IMR-90 (cell line): ENCODE data around the gene ERG. TPM values are rescaled to one million over a fixed set of nuclear protein-coding genes. Genes with fewer than 3 reads are reported as not detected.

Experiments used
- ATAC-seq: fragments of 200-7000 bp; cut with Tn5 transposase; 2 replicates; pipeline ENCODE4 v1.9.1; 2020; ENCODE audit warnings: low read depth, mild to moderate bottlenecking, moderate library complexity
- BruUV-seq: library from RNA; stranded (reverse); fragments of 400-500 nt; replicated peaks from 2 replicates; lab custom pipeline; 2021; lab: Mats Ljungman, UMichigan
- CTCF ChIA-PET: fragments of 300-600 bp; formaldehyde crosslinking; extraction: SDS; loops from one replicate; lab custom pipeline; 2021; ENCODE audit warnings: antibody characterized with exemption; lab: Yijun Ruan, JAX
- POLR2A ChIA-PET: fragments of 300-600 bp; sonication (Branson Sonifier 250); formaldehyde crosslinking; loops from one replicate; lab custom pipeline; 2022; ENCODE audit warnings: antibody characterized with exemption; ENCODE audit not compliant: unreplicated experiment; lab: Charles Lee
- DNase-seq: peaks from one replicate; pipeline ENCODE4 v3.0.0; 2013
- H2AFZ ChIP-seq: replicated peaks from 2 replicates; pipeline ENCODE3; 2013; ENCODE audit warnings: low read length, mild to moderate bottlenecking; ENCODE audit not compliant: poor library complexity
- H2AK5ac ChIP-seq: 2 replicates; pipeline ENCODE4 v1.6.1; 2013; ENCODE audit warnings: low read depth, low read length, inconsistent platforms
- H2AK9ac ChIP-seq: replicated peaks from 2 replicates; pipeline ENCODE3; 2013; ENCODE audit warnings: mild to moderate bottlenecking, low read depth, low read length, moderate library complexity; ENCODE audit not compliant: poor library complexity
- H2BK120ac ChIP-seq: 2 replicates; pipeline ENCODE4 v1.6.1; 2013; ENCODE audit warnings: low read depth, low read length, inconsistent platforms
- H2BK15ac ChIP-seq: 3 replicates; pipeline ENCODE4 v1.6.1; 2013; ENCODE audit warnings: low read depth, low read length, inconsistent platforms
- H2BK20ac ChIP-seq: 2 replicates; pipeline ENCODE4 v1.6.1; 2013; ENCODE audit warnings: low read depth, mild to moderate bottlenecking, inconsistent platforms, low read length, moderate library complexity
- H2BK5ac ChIP-seq: 2 replicates; pipeline ENCODE4 v1.6.1; 2013; ENCODE audit warnings: mild to moderate bottlenecking, low read depth, low read length, inconsistent platforms; ENCODE audit not compliant: poor library complexity, severe bottlenecking
- H3K14ac ChIP-seq: replicated peaks from 2 replicates; pipeline ENCODE4 v1.6.1; 2013; ENCODE audit warnings: low read depth, low read length, inconsistent platforms
- H3K18ac ChIP-seq: 2 replicates; pipeline ENCODE4 v1.6.1; 2013; ENCODE audit warnings: low read depth, low read length, control low read depth
- H3K23ac ChIP-seq: 2 replicates; pipeline ENCODE4 v1.6.1; 2013; ENCODE audit warnings: low read depth, low read length, inconsistent platforms
- H3K27ac ChIP-seq: 2 replicates; pipeline ENCODE4 v1.5.1; 2013; ENCODE audit warnings: mild to moderate bottlenecking, control low read depth, low read length; ENCODE audit not compliant: insufficient read depth
- H3K27me3 ChIP-seq: 2 replicates; pipeline ENCODE4 v1.6.1; 2013; ENCODE audit warnings: low read length; ENCODE audit not compliant: control insufficient read depth, insufficient read depth
- H3K36me3 ChIP-seq: 2 replicates; pipeline ENCODE4 v1.6.1; 2013; ENCODE audit warnings: low read length, mixed read lengths; ENCODE audit not compliant: control insufficient read depth, insufficient read depth
- H3K4ac ChIP-seq: 2 replicates; pipeline ENCODE4 v1.6.1; 2013; ENCODE audit warnings: low read depth, low read length, inconsistent platforms
- H3K4me1 ChIP-seq: 2 replicates; pipeline ENCODE4 v1.6.1; 2013; ENCODE audit warnings: low read length, mixed read lengths; ENCODE audit not compliant: control insufficient read depth, insufficient read depth
- H3K4me2 ChIP-seq: 2 replicates; pipeline ENCODE4 v1.6.1; 2013; ENCODE audit warnings: low read depth, mild to moderate bottlenecking, control low read depth, low read length, moderate library complexity
- H3K4me3 ChIP-seq: 2 replicates; pipeline ENCODE4 v1.5.1; 2013; ENCODE audit warnings: low read depth, mild to moderate bottlenecking, control low read depth, low read length, moderate library complexity; ENCODE audit not compliant: insufficient read depth
- H3K56ac ChIP-seq: 2 replicates; pipeline ENCODE4 v1.6.1; 2013; ENCODE audit warnings: low read length, inconsistent platforms; ENCODE audit not compliant: insufficient read depth; ENCODE audit errors: extremely low read depth
- H3K79me1 ChIP-seq, 2 experiments: 2 replicates each; pipeline ENCODE4 v1.6.1; 2013; ENCODE audit warnings: low read length in 2 of 2, inconsistent platforms in 1 of 2, low read depth in 1 of 2
- H3K9ac ChIP-seq: 2 replicates; pipeline ENCODE4 v1.6.1; 2013; ENCODE audit warnings: low read depth, low read length, control low read depth
- H3K9me1 ChIP-seq: 2 replicates; pipeline ENCODE4 v1.6.1; 2013; ENCODE audit warnings: low read length, inconsistent platforms; ENCODE audit not compliant: insufficient read depth
- H3K9me3 ChIP-seq: 2 replicates; pipeline ENCODE4 v1.6.1; 2013; ENCODE audit warnings: low read length; ENCODE audit not compliant: control insufficient read depth, insufficient read depth
- H4K20me1 ChIP-seq: 2 replicates; pipeline ENCODE4 v1.6.1; 2013; ENCODE audit warnings: low read length, inconsistent platforms; ENCODE audit not compliant: insufficient read depth
- H4K5ac ChIP-seq: 2 replicates; pipeline ENCODE4 v1.6.1; 2013; ENCODE audit warnings: mild to moderate bottlenecking, low read depth, low read length, control low read depth
- H4K8ac ChIP-seq, 2 experiments: 2 replicates each; pipeline ENCODE4 v1.6.1; 2013; ENCODE audit warnings: low read depth in 2 of 2, low read length in 2 of 2, control low read depth in 1 of 2, inconsistent platforms in 1 of 2
- H4K91ac ChIP-seq: 2 replicates; pipeline ENCODE4 v1.6.1; 2013; ENCODE audit warnings: low read depth, low read length, inconsistent platforms; ENCODE audit not compliant: insufficient read depth
- BHLHE40 ChIP-seq: fragments of 150-350 bp; IDR thresholded peaks from 2 replicates; pipeline ENCODE4 v1.6.1; 2016; ENCODE audit warnings: mild to moderate bottlenecking, low read depth, low read length
- CEBPB ChIP-seq: IDR thresholded peaks from 2 replicates; pipeline ENCODE4 v1.6.1; 2012; ENCODE audit warnings: low read depth, low read length, improper control_type of control experiment
- CHD1 ChIP-seq: IDR thresholded peaks from 2 replicates; pipeline ENCODE4 v1.6.1; 2012; ENCODE audit warnings: low read depth, low read length, improper control_type of control experiment
- ELK1 ChIP-seq: fragments of 150-350 bp; IDR thresholded peaks from 2 replicates; pipeline ENCODE4 v1.6.1; 2016; ENCODE audit warnings: low read depth, mild to moderate bottlenecking, low read length, moderate library complexity, borderline replicate concordance
- FOS ChIP-seq: fragments of 150-350 bp; IDR thresholded peaks from 2 replicates; pipeline ENCODE4 v1.6.1; 2016; ENCODE audit warnings: low read depth, low read length
- MAFK ChIP-seq: IDR thresholded peaks from 2 replicates; pipeline ENCODE4 v1.6.1; 2012; ENCODE audit warnings: low read depth, low read length, improper control_type of control experiment
- MAZ ChIP-seq: IDR thresholded peaks from 2 replicates; pipeline ENCODE4 v1.6.1; 2012; ENCODE audit warnings: low read depth, mild to moderate bottlenecking, low read length, improper control_type of control experiment, moderate library complexity, borderline replicate concordance
- MXI1 ChIP-seq: IDR thresholded peaks from 2 replicates; pipeline ENCODE4 v1.6.1; 2012; ENCODE audit warnings: low read depth, mild to moderate bottlenecking, low read length, moderate library complexity, borderline replicate concordance
- NFE2L2 ChIP-seq: fragments of 150-350 bp; IDR thresholded peaks from 2 replicates; pipeline ENCODE4 v1.6.1; 2016; ENCODE audit warnings: low read depth, mild to moderate bottlenecking, low read length
- POLR2A ChIP-seq: IDR thresholded peaks from 2 replicates; pipeline ENCODE4 v1.6.1; 2012; ENCODE audit warnings: mild to moderate bottlenecking, low read depth, low read length
- RAD21 ChIP-seq: IDR thresholded peaks from 2 replicates; pipeline ENCODE4 v1.6.1; 2012; ENCODE audit warnings: low read length, improper control_type of control experiment
- RCOR1 ChIP-seq: IDR thresholded peaks from 2 replicates; pipeline ENCODE4 v1.6.1; 2012; ENCODE audit warnings: mild to moderate bottlenecking, low read length, improper control_type of control experiment; ENCODE audit not compliant: insufficient replicate concordance
- RFX5 ChIP-seq: IDR thresholded peaks from 2 replicates; pipeline ENCODE4 v1.8.0; 2012; ENCODE audit warnings: low read depth, mild to moderate bottlenecking, low read length, moderate library complexity
- SMC3 ChIP-seq: fragments of 150-350 bp; IDR thresholded peaks from 2 replicates; pipeline ENCODE4 v1.6.1; 2016; ENCODE audit warnings: low read depth, mild to moderate bottlenecking, antibody characterized with exemption, low read length, moderate library complexity
- WGBS, 2 experiments: methylation state at CpG; one replicate each; pipeline versions ENCODE4 v1.1.5 to v1.1.7; 2013; ENCODE audit warnings: missing lambda C conversion rate in 2 of 2; ENCODE audit not compliant: insufficient read length in 1 of 2; ENCODE audit errors: extremely low coverage in 2 of 2; 5-methylcytosine and 5-hydroxymethylcytosine counted together
- dilution Hi-C: fragments of 300-500 bp; cut with HindIII; formaldehyde crosslinking; loops from one replicate; pipeline ENCODE4 v1.14.3; 2018; ENCODE audit warnings: low sequenced_read_pairs; ENCODE audit not compliant: unreplicated experiment
- in situ Hi-C: fragments of 300-500 bp; cut with MboI; formaldehyde crosslinking; loops from 3 replicates; pipeline ENCODE4 v1.14.3; 2019; ENCODE audit warnings: low sequenced_read_pairs, inconsistent platforms, mixed read lengths
- intact Hi-C: fragments of 100-400 bp; cut with micrococcal nuclease; formaldehyde crosslinking; loops from 2 replicates; pipeline ENCODE4 v1.10.0; 2022
- polyA plus RNA-seq, 3 experiments: library from polyadenylated mRNA; depleted of rRNA; stranded (reverse); fragments of >200 nt; gene quantifications; 2 replicates each; pipeline ENCODE4 v1.2.3, GENCODE V29; 2012; ENCODE audit warnings: low replicate concordance in 1 of 3
- total RNA-seq: library from RNA; depleted of rRNA; stranded (reverse); fragments of >200 nt; gene quantifications from 2 replicates; pipeline ENCODE4 v1.2.3, GENCODE V29; 2012
- TF ChIP-seq, protein P1 (sequence below): fragments of 150-350 bp; IDR thresholded peaks from 2 replicates; pipeline ENCODE4 v1.6.1; 2017; ENCODE audit warnings: mild to moderate bottlenecking, antibody characterized with exemption, low read length, low read depth
- TF ChIP-seq, protein P2 (sequence below): conservative IDR thresholded peaks from 2 replicates; pipeline ENCODE4 v1.5.1; 2012; ENCODE audit warnings: mild to moderate bottlenecking, low read depth, low read length, improper control_type of control experiment

Gene ERG
- total and polyA plus RNA-seq, 2 of the 4 experiments (the other 2 are of a cell fraction): not detected

- H4K8ac ChIP-seq: no peak overlapping the region
- dilution Hi-C loops (no loop called here), intact Hi-C loops (no loop called here), in situ Hi-C loops (no loop called here)
- ChIA-PET CTCF (no interaction called here), POLR2A (no interaction called here)
- TF ChIP-seq ELK1: no peak
- TF ChIP-seq CEBPB: no peak
- TF ChIP-seq RFX5: no peak
- TF ChIP-seq, protein P1, sequence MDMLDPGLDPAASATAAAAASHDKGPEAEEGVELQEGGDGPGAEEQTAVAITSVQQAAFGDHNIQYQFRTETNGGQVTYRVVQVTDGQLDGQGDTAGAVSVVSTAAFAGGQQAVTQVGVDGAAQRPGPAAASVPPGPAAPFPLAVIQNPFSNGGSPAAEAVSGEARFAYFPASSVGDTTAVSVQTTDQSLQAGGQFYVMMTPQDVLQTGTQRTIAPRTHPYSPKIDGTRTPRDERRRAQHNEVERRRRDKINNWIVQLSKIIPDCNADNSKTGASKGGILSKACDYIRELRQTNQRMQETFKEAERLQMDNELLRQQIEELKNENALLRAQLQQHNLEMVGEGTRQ: no peak
- TF ChIP-seq BHLHE40: no peak
- TF ChIP-seq RAD21: no peak
- no peak for TF ChIP-seq CHD1
- TF ChIP-seq MAZ: no peak
- TF ChIP-seq, protein P2, sequence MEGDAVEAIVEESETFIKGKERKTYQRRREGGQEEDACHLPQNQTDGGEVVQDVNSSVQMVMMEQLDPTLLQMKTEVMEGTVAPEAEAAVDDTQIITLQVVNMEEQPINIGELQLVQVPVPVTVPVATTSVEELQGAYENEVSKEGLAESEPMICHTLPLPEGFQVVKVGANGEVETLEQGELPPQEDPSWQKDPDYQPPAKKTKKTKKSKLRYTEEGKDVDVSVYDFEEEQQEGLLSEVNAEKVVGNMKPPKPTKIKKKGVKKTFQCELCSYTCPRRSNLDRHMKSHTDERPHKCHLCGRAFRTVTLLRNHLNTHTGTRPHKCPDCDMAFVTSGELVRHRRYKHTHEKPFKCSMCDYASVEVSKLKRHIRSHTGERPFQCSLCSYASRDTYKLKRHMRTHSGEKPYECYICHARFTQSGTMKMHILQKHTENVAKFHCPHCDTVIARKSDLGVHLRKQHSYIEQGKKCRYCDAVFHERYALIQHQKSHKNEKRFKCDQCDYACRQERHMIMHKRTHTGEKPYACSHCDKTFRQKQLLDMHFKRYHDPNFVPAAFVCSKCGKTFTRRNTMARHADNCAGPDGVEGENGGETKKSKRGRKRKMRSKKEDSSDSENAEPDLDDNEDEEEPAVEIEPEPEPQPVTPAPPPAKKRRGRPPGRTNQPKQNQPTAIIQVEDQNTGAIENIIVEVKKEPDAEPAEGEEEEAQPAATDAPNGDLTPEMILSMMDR: no peak
- no peak for TF ChIP-seq SMC3
- no peak for TF ChIP-seq FOS
- no peak for TF ChIP-seq MXI1
- no peak for TF ChIP-seq RCOR1
- no peak for TF ChIP-seq NFE2L2
- no peak for TF ChIP-seq POLR2A
- TF ChIP-seq MAFK: no peak
- no peak for ATAC-seq
- no peaks in the 10 kb centered on the region for H3K36me3 ChIP-seq
- H2BK120ac ChIP-seq: no peak overlapping the region
- no peak overlapping the region for H4K5ac ChIP-seq
- no peaks in the 10 kb centered on the region for H3K79me1 ChIP-seq
- H2BK15ac ChIP-seq: no peak overlapping the region
- no peaks in the 10 kb centered on the region for H3K9me1 ChIP-seq
- DNase-seq: no peak
- BruUV-seq: no TSS peak
- H3K4me2 ChIP-seq: no peak overlapping the region
- no peak overlapping the region for H3K9ac ChIP-seq
- no peak overlapping the region for H2AFZ ChIP-seq
- H3K27ac ChIP-seq: no peak overlapping the region
- no peak overlapping the region for H2BK5ac ChIP-seq
- no peak overlapping the region for H3K4ac ChIP-seq
- H2BK20ac ChIP-seq: no peak overlapping the region
- H3K4me1 ChIP-seq: no peaks in the 10 kb centered on the region
- H3K9me3 ChIP-seq: no peaks in the 10 kb centered on the region
- no peak overlapping the region for H4K91ac ChIP-seq
- H3K56ac ChIP-seq: no peak overlapping the region
- H3K4me3 ChIP-seq: no peak overlapping the region
- WGBS, 2 experiments: 42% methylated on average over 3 of the region's 7 CpGs; no CpG with 5 or more reads in 1 of the 2 experiments
- H2AK9ac ChIP-seq: no peak overlapping the region
- no peak overlapping the region for H2AK5ac ChIP-seq
- H3K23ac ChIP-seq: no peak overlapping the region
- H4K20me1 ChIP-seq: no peaks in the 10 kb centered on the region
- H3K14ac ChIP-seq: no peak overlapping the region
- peaks cover 9% of the 10 kb centered on the region for H3K27me3 ChIP-seq
- H3K18ac ChIP-seq: no peak overlapping the region
Observed at GRCh38 chr21:38428211-38428610, 70.1 kb downstream of the ERG start.
